HT1080 (cell line): ENCODE results near the gene KRT38. TPM values are rescaled to one million over a fixed set of nuclear protein-coding genes. Genes with fewer than 3 reads are reported as not detected.
"Not testable (repeated sequence)": the region's sequence is repeated elsewhere in the genome, so short reads cannot be mapped to it uniquely, and the experiment has no call there.

Experiments used
- DNase-seq: peaks from one replicate; pipeline ENCODE4 v3.0.0-alpha.2; 2015; ENCODE audit warnings: low read depth
- total RNA-seq: library from RNA; depleted of rRNA; stranded (reverse); fragments of >200 nt; shearing (Covaris generic); gene quantifications from 2 replicates; pipeline ENCODE4 v1.2.3, GENCODE V29; 2014

The KRT38 gene
- total RNA-seq, 1 experiment from 2014 or later = not detected

GRCh38 chr17:41463746-41464145 lies 23.0 kb upstream of the KRT38 start:
- no peak for DNase-seq

GRCh38 chr17:41462705-41463104 lies 21.9 kb upstream of the KRT38 start:
- DNase-seq = no peak

- DNase-seq = no peak
Observed at GRCh38 chr17:41457676-41458075, 16.9 kb upstream of the KRT38 start.

- peak; percentile 24 for DNase-seq
Observed at GRCh38 chr17:41456204-41456603, 15.4 kb upstream of the KRT38 start.

- no peak for DNase-seq
Observed at GRCh38 chr17:41455236-41455635, 14.5 kb upstream of the KRT38 start.

- DNase-seq = no peak
Observed at GRCh38 chr17:41453066-41453465, 12.3 kb upstream of the KRT38 start.

- DNase-seq = no peak
Observed at GRCh38 chr17:41452281-41452680, 11.5 kb upstream of the KRT38 start.

GRCh38 chr17:41451154-41451728 lies 10.5 kb upstream of the KRT38 start:
- peak; percentile 28 for DNase-seq

- no peak for DNase-seq
Observed at GRCh38 chr17:41449008-41449407, 8.2 kb upstream of the KRT38 start.

- DNase-seq = no peak
Observed at GRCh38 chr17:41448506-41448905, 7.7 kb upstream of the KRT38 start.

GRCh38 chr17:41446806-41447205 lies 6.0 kb upstream of the KRT38 start:
- no peak for DNase-seq

GRCh38 chr17:41444640-41445039 lies 3.9 kb upstream of the KRT38 start:
- no peak for DNase-seq

GRCh38 chr17:41444186-41444585 lies 3.4 kb upstream of the KRT38 start:
- no peak for DNase-seq

GRCh38 chr17:41442739-41443138 lies 2.0 kb upstream of the KRT38 start:
- DNase-seq = peak; percentile 23

- DNase-seq = no peak
Observed at GRCh38 chr17:41439375-41439774, 1.4 kb downstream of the KRT38 start.

GRCh38 chr17:41437769-41438168 lies 3.0 kb downstream of the KRT38 start:
- no peak for DNase-seq

- no peak for DNase-seq
Observed at GRCh38 chr17:41437254-41437653, 3.5 kb downstream of the KRT38 start.

- DNase-seq = no peak
Observed at GRCh38 chr17:41434415-41434814, 6.4 kb downstream of the KRT38 start.

- DNase-seq = no peak
Observed at GRCh38 chr17:41434005-41434404, 6.8 kb downstream of the KRT38 start.

- no peak for DNase-seq
Observed at GRCh38 chr17:41433586-41433985, 7.2 kb downstream of the KRT38 start.

GRCh38 chr17:41430376-41430775 lies 10.4 kb downstream of the KRT38 start:
- DNase-seq = not testable (repeated sequence)

GRCh38 chr17:41429667-41430066 lies 11.1 kb downstream of the KRT38 start:
- peak; percentile 30 for DNase-seq

- peak; percentile 65 for DNase-seq
Observed at GRCh38 chr17:41428591-41429291, 12.0 kb downstream of the KRT38 start.
